Peyer's patch (tissue), 4 donors: ENCODE measurements around the gene USP36. TPM values are rescaled to one million over a fixed set of nuclear protein-coding genes. Genes with fewer than 3 reads are reported as not detected.
"Not testable (repeated sequence)": the region's sequence is repeated elsewhere in the genome, so short reads cannot be mapped to it uniquely, and the experiment has no call there.

Experiments
- DNase-seq, 3 donors: peaks; one replicate each; pipeline ENCODE4 v3.0.0-alpha.2; 2017 to 2019
- H3K27ac ChIP-seq, 4 donors: fragments of 200-600 bp; sonication (generic); one replicate each; pipeline ENCODE4 v1.5.1; 2016 to 2019
- H3K27me3 ChIP-seq, 2 donors: fragments of 200-600 bp; sonication (generic); one replicate each; pipeline ENCODE4 v1.5.1; 2019
- H3K36me3 ChIP-seq, 3 donors: fragments of 200-600 bp; sonication (generic); one replicate each; pipeline ENCODE4 v1.5.1; 2016 to 2019
- H3K4me1 ChIP-seq, 4 donors: fragments of 200-600 bp; sonication (generic); one replicate each; pipeline ENCODE4 v1.5.1; 2016 to 2019
- H3K4me3 ChIP-seq, 4 donors: fragments of 200-600 bp; sonication (generic); 1 replicate in 3 of 4; 2 replicates in 1 of 4; pipeline ENCODE4 v1.5.1; 2016 to 2019; ENCODE audit warnings: mild to moderate bottlenecking in 1 of 4
- H3K9me3 ChIP-seq, 4 donors: fragments of 200-600 bp; sonication (generic); one replicate each; pipeline ENCODE4 v1.5.1; 2016 to 2019; ENCODE audit warnings: mild to moderate bottlenecking in 1 of 4
- CTCF ChIP-seq, 6 experiments: fragments of 450-650 bp in 4 of 6; fragments of 200-600 bp in 2 of 6; sonication (generic) in 1 of 6; IDR thresholded peaks; one replicate each; pipeline ENCODE4 v1.5.1; 2017 to 2019; ENCODE audit warnings: antibody characterized with exemption in 6 of 6, mild to moderate bottlenecking in 3 of 6, moderate library complexity in 1 of 6
- POLR2A ChIP-seq, 2 donors: fragments of 450-650 bp; IDR thresholded peaks; one replicate each; pipeline ENCODE4 v1.5.1; 2017; ENCODE audit warnings: antibody characterized with exemption in 2 of 2, mild to moderate bottlenecking in 2 of 2, moderate library complexity in 2 of 2
- total RNA-seq, 4 donors: library from RNA; depleted of rRNA; stranded (reverse); fragments of >200 nt; gene quantifications; one replicate each; pipeline ENCODE4 v1.1.0, GENCODE V29; 2016

USP36 gene
- total RNA-seq, 4 donors from 2014 or later = 20.7 to 130 (median 59.9) TPM

- DNase-seq = no peak
- peaks cover 0 to 29% (median 3%) of the 10 kb centered on the region in 4 donors for H3K4me1 ChIP-seq
- no peak overlapping the region for H3K4me3 ChIP-seq
- no peaks in the 10 kb centered on the region for H3K9me3 ChIP-seq
- H3K27me3 ChIP-seq = no peaks in the 10 kb centered on the region
- TF ChIP-seq CTCF (IDR thresholded peaks at IDR 0.05) = no peak
- TF ChIP-seq POLR2A (IDR thresholded peaks at IDR 0.05) = no peak
- H3K27ac ChIP-seq = peak overlapping the region in 1 of 4 donors; percentile 1
- peaks cover 0 to 21% (median 0%) of the 10 kb centered on the region in 3 donors for H3K36me3 ChIP-seq
Measured at GRCh38 chr17:78875363-78876093, 34.9 kb upstream of the USP36 start.

- Histone ChIP-seq H3K4me1 (peaks cover 0 to 15% (median 0%) of the 10 kb centered on the region in 4 donors), H3K9me3 (no peaks in the 10 kb centered on the region), H3K27ac (peak overlapping the region in 1 of 4 donors; percentile 7), H3K4me3 (no peak overlapping the region), H3K36me3 (peaks cover 0 to 23% (median 0%) of the 10 kb centered on the region in 3 donors), H3K27me3 (no peaks in the 10 kb centered on the region)
- TF ChIP-seq CTCF (IDR thresholded peaks at IDR 0.05) (no peak), POLR2A (IDR thresholded peaks at IDR 0.05) (no peak)
- DNase-seq = no peak
Measured at GRCh38 chr17:78873519-78874340, 33.1 kb upstream of the USP36 start.

- TF ChIP-seq POLR2A (IDR thresholded peaks at IDR 0.05) (no peak), CTCF (IDR thresholded peaks at IDR 0.05) (no peak)
Measured at GRCh38 chr17:78872486-78872885, 31.9 kb upstream of the USP36 start.

GRCh38 chr17:78870621-78871020 is 30.0 kb upstream of the USP36 start:
- TF ChIP-seq POLR2A (IDR thresholded peaks at IDR 0.05) = no peak
- no peaks in the 10 kb centered on the region for H3K9me3 ChIP-seq
- H3K4me3 ChIP-seq = no peak overlapping the region
- no peak for DNase-seq
- H3K27me3 ChIP-seq = no peaks in the 10 kb centered on the region
- H3K4me1 ChIP-seq = peaks cover 0 to 9% (median 0%) of the 10 kb centered on the region in 4 donors
- peaks cover 0 to 23% (median 0%) of the 10 kb centered on the region in 3 donors for H3K36me3 ChIP-seq
- H3K27ac ChIP-seq = no peak overlapping the region

More at GRCh38 chr17:78872486-78872885, 31.9 kb upstream of the USP36 start:
- Histone ChIP-seq H3K36me3 (peaks cover 0 to 23% (median 0%) of the 10 kb centered on the region in 3 donors), H3K27ac (no peak overlapping the region), H3K4me1 (peaks cover 0 to 15% (median 0%) of the 10 kb centered on the region in 4 donors), H3K27me3 (no peaks in the 10 kb centered on the region), H3K9me3 (no peaks in the 10 kb centered on the region), H3K4me3 (no peak overlapping the region)
- DNase-seq = no peak

- no peak for TF ChIP-seq POLR2A (IDR thresholded peaks at IDR 0.05)
- TF ChIP-seq CTCF (IDR thresholded peaks at IDR 0.05) = no peak
- Histone ChIP-seq H3K36me3 (peaks cover 0 to 23% (median 0%) of the 10 kb centered on the region in 3 donors), H3K27me3 (no peaks in the 10 kb centered on the region), H3K27ac (no peak overlapping the region), H3K4me1 (peaks cover 0 to 7% (median 0%) of the 10 kb centered on the region in 4 donors), H3K4me3 (no peak overlapping the region), H3K9me3 (no peaks in the 10 kb centered on the region)
- DNase-seq = no peak
Measured at GRCh38 chr17:78868391-78868790, 27.8 kb upstream of the USP36 start.

- not testable (repeated sequence) for DNase-seq, H3K4me1 ChIP-seq, H3K4me3 ChIP-seq, H3K9me3 ChIP-seq, H3K27ac ChIP-seq, H3K27me3 ChIP-seq
- H3K36me3 ChIP-seq = peaks cover 0 to 13% (median 0%) of the 10 kb centered on the region in 3 donors
Measured at GRCh38 chr17:78867046-78867445, 26.4 kb upstream of the USP36 start.
